Endothelial cell of umbilical vein (primary cell): ENCODE data around the gene DGLUCY. TPM values are rescaled to one million over a fixed set of nuclear protein-coding genes. Genes with fewer than 3 reads are reported as not detected.

Experiments used
- BruUV-seq: library from RNA; stranded (reverse); fragments of 400-500 nt; replicated peaks from 2 replicates; lab custom pipeline; 2021; lab: Mats Ljungman, UMichigan
- CTCF ChIA-PET: fragments of 300-600, 350-600 bp; sonication (Branson Sonifier 250); formaldehyde crosslinking; loops from one replicate; lab custom pipeline; 2021; ENCODE audit warnings: antibody characterized with exemption, inconsistent platforms; lab: Charles Lee
- POLR2A ChIA-PET: fragments of 300-600, 350-600 bp; sonication (Branson Sonifier 250); formaldehyde crosslinking; loops from one replicate; lab custom pipeline; 2021; ENCODE audit warnings: antibody characterized with exemption, inconsistent platforms; lab: Charles Lee
- DNase-seq: peaks from one replicate; pipeline ENCODE4 v3.0.0-alpha.2; 2011; ENCODE audit warnings: low read depth, low spot score
- FAIRE-seq: peaks from 2 replicates; lab custom pipeline; 2011; peaks lifted over from hg19 to GRCh38; lab: Jason Lieb, UNC
- H2AFZ ChIP-seq: 2 replicates; pipeline ENCODE4 v1.6.0; 2012; ENCODE audit warnings: low read depth, low read length, control low read depth, inconsistent platforms
- H3K27ac ChIP-seq: 2 replicates; pipeline ENCODE4 v1.5.1; 2011; ENCODE audit warnings: low read depth, mild to moderate bottlenecking, control low read depth, low read length, moderate library complexity; ENCODE audit not compliant: insufficient read depth
- H3K27me3 ChIP-seq, 2 experiments: 2 replicates each; pipeline versions ENCODE4 v1.6.0 to v1.6.1; 2011; ENCODE audit warnings: low read length in 2 of 2, mixed read lengths in 1 of 2; ENCODE audit not compliant: control insufficient read depth in 2 of 2, insufficient read depth in 2 of 2
- H3K36me3 ChIP-seq, 2 experiments: 2 replicates in 1 of 2; 3 replicates in 1 of 2; pipeline ENCODE4 v1.5.1; 2011; ENCODE audit warnings: low read length in 2 of 2, mild to moderate bottlenecking in 1 of 2, moderate library complexity in 1 of 2; ENCODE audit not compliant: control insufficient read depth in 2 of 2, insufficient read depth in 2 of 2; ENCODE audit errors: extremely low read depth in 1 of 2
- H3K4me1 ChIP-seq: 3 replicates; pipeline ENCODE4 v1.5.1; 2011; ENCODE audit warnings: mild to moderate bottlenecking, low read length; ENCODE audit not compliant: control insufficient read depth, insufficient read depth; ENCODE audit errors: extremely low read depth
- H3K4me2 ChIP-seq: 2 replicates; pipeline ENCODE4 v1.6.1; 2011; ENCODE audit warnings: low read length, control low read depth, mixed read lengths; ENCODE audit not compliant: insufficient read depth
- H3K4me3 ChIP-seq, 3 experiments: fragments of 200-600 bp in 1 of 3; sonication (generic), shearing (Covaris generic) in 1 of 3; replicated peaks in 1 of 3; 2 replicates each; pipeline ENCODE4 v1.5.1; 2011 to 2016; ENCODE audit warnings: control low read depth in 3 of 3, low read length in 3 of 3, mild to moderate bottlenecking in 2 of 3, inconsistent platforms in 1 of 3, low read depth in 1 of 3, moderate library complexity in 1 of 3; ENCODE audit not compliant: insufficient read depth in 1 of 3
- H3K79me2 ChIP-seq: 2 replicates; pipeline ENCODE4 v1.6.0; 2012; ENCODE audit warnings: low read length, inconsistent platforms; ENCODE audit not compliant: control insufficient read depth, insufficient read depth
- H3K9ac ChIP-seq: replicated peaks from 2 replicates; pipeline ENCODE3; 2011; ENCODE audit warnings: low read length, control low read depth; ENCODE audit not compliant: insufficient read depth; ENCODE audit errors: extremely low read depth
- H3K9me1 ChIP-seq: replicated peaks from 3 replicates; pipeline ENCODE4 v1.6.0; 2011; ENCODE audit warnings: mild to moderate bottlenecking, low read length; ENCODE audit not compliant: control insufficient read depth, insufficient read depth; ENCODE audit errors: extremely low read depth
- H3K9me3 ChIP-seq: replicated peaks from 2 replicates; pipeline ENCODE4 v1.5.1; 2012; ENCODE audit warnings: low read length, inconsistent platforms; ENCODE audit not compliant: control insufficient read depth, insufficient read depth
- H4K20me1 ChIP-seq: replicated peaks from 2 replicates; pipeline ENCODE3; 2011; ENCODE audit warnings: mild to moderate bottlenecking, low read length; ENCODE audit not compliant: control insufficient read depth, insufficient read depth; ENCODE audit errors: extremely low read depth
- CTCF ChIP-seq, 2 donors: IDR thresholded peaks; 1 replicate in 1 of 2; 2 replicates in 1 of 2; pipeline ENCODE4 v1.5.1; 2011; ENCODE audit warnings: low read length in 2 of 2, mild to moderate bottlenecking in 2 of 2, moderate library complexity in 2 of 2, control low read depth in 1 of 2, inconsistent platforms in 1 of 2, low read depth in 1 of 2; ENCODE audit not compliant: insufficient read depth in 1 of 2; ENCODE audit errors: extremely low read depth in 1 of 2
- EZH2 ChIP-seq: IDR thresholded peaks from 2 replicates; pipeline ENCODE4 v1.6.1; 2012; ENCODE audit warnings: borderline replicate concordance, low read depth, mild to moderate bottlenecking, moderate library complexity, low read length, inconsistent platforms; ENCODE audit not compliant: severe bottlenecking
- FOS ChIP-seq: IDR thresholded peaks from 2 replicates; pipeline ENCODE4 v1.6.1; 2011; ENCODE audit warnings: mild to moderate bottlenecking, low read length, moderate library complexity, borderline replicate concordance; ENCODE audit not compliant: insufficient read depth
- GATA2 ChIP-seq: IDR thresholded peaks from 2 replicates; pipeline ENCODE4 v1.7.0; 2011; ENCODE audit warnings: low read depth, mild to moderate bottlenecking, moderate library complexity, mixed read lengths, low read length; ENCODE audit not compliant: insufficient read length, insufficient read depth
- JUN ChIP-seq: IDR thresholded peaks from 2 replicates; pipeline ENCODE4 v1.6.1; 2011; ENCODE audit warnings: borderline replicate concordance, low read depth; ENCODE audit not compliant: insufficient read length, insufficient read depth
- MAX ChIP-seq: IDR thresholded peaks from 2 replicates; pipeline ENCODE4 v1.6.1; 2011; ENCODE audit not compliant: insufficient read depth, insufficient read length
- MYC ChIP-seq: IDR thresholded peaks from one replicate; pipeline ENCODE4 v1.6.1; 2011; ENCODE audit warnings: mild to moderate bottlenecking, low read depth, low read length
- POLR2A ChIP-seq: IDR thresholded peaks from 2 replicates; pipeline ENCODE4 v1.6.1; 2012; ENCODE audit warnings: low read depth, mild to moderate bottlenecking, control low read depth, low read length
- POLR2AphosphoS5 ChIP-seq: IDR thresholded peaks from 2 replicates; pipeline ENCODE4 v1.6.1; 2012; ENCODE audit warnings: low read depth, mild to moderate bottlenecking, control low read depth, low read length, moderate library complexity; ENCODE audit not compliant: insufficient read depth
- dilution Hi-C: fragments of 300-500 bp; cut with MboI; formaldehyde crosslinking; loops from one replicate; pipeline ENCODE4 v1.15.0; 2019; ENCODE audit warnings: low sequenced_read_pairs; ENCODE audit not compliant: extremely low pct_ligation_motif_present
- intact Hi-C: fragments of 100-400 bp; cut with micrococcal nuclease; formaldehyde crosslinking; loops from one replicate; pipeline ENCODE4 v1.10.0; 2022
- polyA plus RNA-seq, 4 experiments: library from polyadenylated mRNA; depleted of rRNA in 3 of 4; stranded (reverse) in 3 of 4; unstranded in 1 of 4; fragments of >200 nt; gene quantifications; 2 replicates each; pipeline versions ENCODE4 v1.2.1 to v1.2.3, GENCODE V29; 2011 to 2012; ENCODE audit warnings: missing spikeins in 1 of 4
- total RNA-seq: library from RNA; stranded (reverse); gene quantifications from 2 replicates; pipeline ENCODE4 v1.2.3, GENCODE V29; 2021

The DGLUCY gene
- total and polyA plus RNA-seq, 2 donors (not counting 3 experiments of a cell fraction or from before 2014, with no cell fraction given) = 40.9 to 65.6 TPM

GRCh38 chr14:91129261-91129660 is 15.4 kb downstream of the DGLUCY start:
- no peak for TF ChIP-seq MYC
- no peak for TF ChIP-seq EZH2
- TF ChIP-seq FOS = no peak
- TF ChIP-seq GATA2 = no peak
- TF ChIP-seq CTCF (IDR thresholded peaks at IDR 0.05; ENCODE audit: extremely low read depth in 1 of 2, insufficient read depth in 1 of 2, low read depth in 1 of 2, low read length in 2 of 2) = no peak
- TF ChIP-seq POLR2AphosphoS5 = no peak
- no peak for TF ChIP-seq JUN
- TF ChIP-seq MAX = no peak
- TF ChIP-seq POLR2A = no peak
- Histone ChIP-seq H4K20me1 (no peaks in the 10 kb centered on the region), H3K79me2 (peaks cover 1% of the 10 kb centered on the region), H3K4me3 (no peak overlapping the region), H3K9ac (no peak overlapping the region), H3K9me1 (no peaks in the 10 kb centered on the region), H3K4me1 (no peaks in the 10 kb centered on the region), H3K4me2 (no peak overlapping the region), H2AFZ (no peak overlapping the region), H3K9me3 (no peaks in the 10 kb centered on the region), H3K27me3 (no peaks in the 10 kb centered on the region), H3K36me3 (peaks cover 2 to 4% of the 10 kb centered on the region in 2 experiments), H3K27ac (no peak overlapping the region)
- ChIA-PET POLR2A (no interaction called here), CTCF (no interaction called here)
- dilution Hi-C loops = no loop called here
- DNase-seq = no peak
- no TSS peak for BruUV-seq
- FAIRE-seq = no peak
- intact Hi-C loops = no loop called here
